K562 (cell line): ENCODE results near the gene MKNK1. TPM values are rescaled to one million over a fixed set of nuclear protein-coding genes. Genes with fewer than 3 reads are reported as not detected.
A peak's percentile ranks its signal among the peaks of the same experiment; 100 is the strongest.

Experiments used
- BCOR ChIP-seq: fragments of 450-650 bp; IDR thresholded peaks from 2 replicates; pipeline ENCODE4 v1.6.1; 2016
- CXXC5 ChIP-seq: fragments of 250-450 bp; sonication (Bioruptor Pico); IDR thresholded peaks from 2 replicates; pipeline ENCODE4 v1.8.0; 2022; ENCODE audit warnings: inconsistent platforms, mild to moderate bottlenecking, moderate library complexity
- ESRRA ChIP-seq: fragments of 450-650 bp; IDR thresholded peaks from 2 replicates; pipeline ENCODE4 v1.6.1; 2014; ENCODE audit warnings: low read depth, mild to moderate bottlenecking, moderate library complexity, borderline replicate concordance
- FOS ChIP-seq: IDR thresholded peaks from 3 replicates; pipeline ENCODE4 v1.6.1; 2011; ENCODE audit not compliant: insufficient read length; ENCODE audit errors: extremely low read depth
- HNRNPH1 ChIP-seq: fragments of 200-400 bp; formaldehyde crosslinking; optimal IDR thresholded peaks from 2 replicates; pipeline ENCODE3; 2017; ENCODE audit warnings: low read depth, mild to moderate bottlenecking, low read length, moderate library complexity
- MECOM ChIP-seq: fragments of 250-450 bp; sonication (Bioruptor Pico); IDR thresholded peaks from 2 replicates; pipeline ENCODE4 v1.8.0; 2022; ENCODE audit warnings: inconsistent platforms
- NFE2 ChIP-seq: IDR thresholded peaks from 2 replicates; pipeline ENCODE4 v1.6.1; 2014; ENCODE audit warnings: antibody characterized with exemption, low read depth
- RBM25 ChIP-seq: fragments of 200-400 bp; formaldehyde crosslinking; IDR thresholded peaks from 2 replicates; pipeline ENCODE4 v1.6.1; 2018; ENCODE audit warnings: low read length, low read depth, moderate library complexity; ENCODE audit not compliant: severe bottlenecking
- SAP30 ChIP-seq: fragments of 200-600 bp; sonication (generic); IDR thresholded peaks from 2 replicates; pipeline ENCODE4 v1.6.1; 2012; ENCODE audit warnings: borderline replicate concordance, low read depth, mild to moderate bottlenecking, moderate library complexity, low read length, control low read depth, inconsistent platforms; ENCODE audit not compliant: insufficient read depth, poor library complexity, severe bottlenecking
- SMARCA4 ChIP-seq: fragments of 450-650 bp; IDR thresholded peaks from 2 replicates; pipeline ENCODE4 v1.6.1; 2016
- SMARCE1 ChIP-seq: fragments of 450-650 bp; IDR thresholded peaks from 2 replicates; pipeline ENCODE4 v1.7.1; 2016; ENCODE audit warnings: mild to moderate bottlenecking
- SP1 ChIP-seq: sonication (generic); formaldehyde crosslinking; IDR thresholded peaks from 2 replicates; pipeline ENCODE4 v1.8.1; 2022; ENCODE audit warnings: mild to moderate bottlenecking, missing genetic modification reagents
- SPI1 ChIP-seq: IDR thresholded peaks from 2 replicates; pipeline ENCODE4 v1.6.1; 2011; ENCODE audit warnings: low read depth, low read length, control low read depth, borderline replicate concordance
- TCF7L2 ChIP-seq: fragments of 150-350 bp; IDR thresholded peaks from 2 replicates; pipeline ENCODE4 v1.6.1; 2016; ENCODE audit warnings: low read depth, mild to moderate bottlenecking, low read length, moderate library complexity
- ZBTB17 ChIP-seq: fragments of 450-650 bp; formaldehyde crosslinking; IDR thresholded peaks from 2 replicates; pipeline ENCODE4 v1.4.0; 2020; ENCODE audit warnings: mild to moderate bottlenecking
- ZNF134 ChIP-seq: fragments of 250-450 bp; sonication (Bioruptor Pico); conservative IDR thresholded peaks from 2 replicates; pipeline ENCODE4 v1.4.0; 2020
- ZNF197 ChIP-seq: fragments of 200-800 bp; sonication (Bioruptor generic); IDR thresholded peaks from 2 replicates; pipeline ENCODE4 v1.6.1; 2016; ENCODE audit warnings: low read depth, missing genetic modification characterization, missing compliant biosample characterization
- ZNF212 ChIP-seq: fragments of 450-650 bp; formaldehyde crosslinking; IDR thresholded peaks from 2 replicates; pipeline ENCODE4 v1.4.0; 2020; ENCODE audit warnings: mild to moderate bottlenecking
- polyA plus RNA-seq, 8 experiments: library from polyadenylated mRNA; depleted of rRNA in 4 of 8; stranded (reverse) in 5 of 8; unstranded in 3 of 8; fragments of >200 nt; fragmentation: Nextera tagmentation in 2 of 8; fragmentation: Illumina TruSeq in 1 of 8; extraction: Ambion mirVana in 2 of 8; extraction: Trizol in 1 of 8; gene quantifications; 2 replicates each; pipeline versions ENCODE4 v1.2.1 to v1.2.3, GENCODE V29; 2011 to 2014; ENCODE audit warnings: inconsistent platforms in 1 of 8, missing spikeins in 1 of 8
- total RNA-seq, 7 experiments: library from RNA; depleted of rRNA in 6 of 7; stranded (reverse); fragments of >200 nt in 6 of 7; fragmentation: Illumina TruSeq in 2 of 7; extraction: Trizol in 2 of 7; gene quantifications; 2 replicates each; pipeline versions ENCODE4 v1.2.1 to v1.2.3, GENCODE V29; 2011 to 2021; ENCODE audit warnings: low replicate concordance in 1 of 7
- TF ChIP-seq, protein P1 (sequence below): fragments of 250-450 bp; sonication (Bioruptor Pico); IDR thresholded peaks from 2 replicates; pipeline ENCODE4 v1.5.1; 2021; ENCODE audit warnings: mild to moderate bottlenecking
- TF ChIP-seq, protein P2 (sequence below): sonication (generic); formaldehyde crosslinking; IDR thresholded peaks from 2 replicates; pipeline ENCODE4 v1.8.0; 2023; ENCODE audit warnings: mild to moderate bottlenecking, missing genetic modification reagents
- TF ChIP-seq, protein P3 (sequence below): sonication (generic); formaldehyde crosslinking; IDR thresholded peaks from 2 replicates; pipeline ENCODE4 v1.8.0; 2022; ENCODE audit warnings: mild to moderate bottlenecking, missing genetic modification reagents

Gene MKNK1
- total and polyA plus RNA-seq, 9 of the 15 experiments (the other 6 are each of a cell fraction or from before 2014, with no cell fraction given), result 27.7 to 51.3 (median 43.7) TPM

DNA sequence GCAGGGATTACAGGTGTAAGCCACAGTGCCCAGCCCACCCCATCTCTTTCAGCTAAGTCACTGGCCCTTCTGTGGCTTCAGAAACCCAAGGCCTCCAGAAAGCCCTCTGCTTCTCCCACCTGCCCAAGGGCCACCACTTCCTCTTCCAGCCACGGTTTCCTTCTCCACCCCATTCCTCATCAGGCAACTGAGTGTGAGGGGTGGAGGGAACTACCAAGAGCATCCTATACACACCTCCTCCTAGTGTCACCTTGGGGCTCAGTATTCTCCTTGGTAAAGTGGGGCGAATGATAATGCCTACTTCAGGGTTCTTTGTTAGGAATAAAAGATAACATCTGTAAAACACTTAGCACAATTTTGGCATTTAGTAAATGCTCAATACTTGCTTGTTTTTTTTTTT lies 82.7 kb downstream of the MKNK1 start (continued):
- TF ChIP-seq, protein P1, sequence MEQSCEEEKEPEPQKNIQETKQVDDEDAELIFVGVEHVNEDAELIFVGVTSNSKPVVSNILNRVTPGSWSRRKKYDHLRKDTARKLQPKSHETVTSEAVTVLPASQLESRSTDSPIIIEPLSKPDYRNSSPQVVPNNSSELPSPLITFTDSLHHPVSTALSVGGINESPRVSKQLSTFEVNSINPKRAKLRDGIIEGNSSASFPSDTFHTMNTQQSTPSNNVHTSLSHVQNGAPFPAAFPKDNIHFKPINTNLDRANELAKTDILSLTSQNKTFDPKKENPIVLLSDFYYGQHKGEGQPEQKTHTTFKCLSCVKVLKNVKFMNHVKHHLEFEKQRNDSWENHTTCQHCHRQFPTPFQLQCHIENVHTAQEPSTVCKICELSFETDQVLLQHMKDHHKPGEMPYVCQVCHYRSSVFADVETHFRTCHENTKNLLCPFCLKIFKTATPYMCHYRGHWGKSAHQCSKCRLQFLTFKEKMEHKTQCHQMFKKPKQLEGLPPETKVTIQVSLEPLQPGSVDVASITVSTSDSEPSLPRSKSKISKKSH, result no peak
- no peak for TF ChIP-seq ZNF212
- TF ChIP-seq, protein P2, sequence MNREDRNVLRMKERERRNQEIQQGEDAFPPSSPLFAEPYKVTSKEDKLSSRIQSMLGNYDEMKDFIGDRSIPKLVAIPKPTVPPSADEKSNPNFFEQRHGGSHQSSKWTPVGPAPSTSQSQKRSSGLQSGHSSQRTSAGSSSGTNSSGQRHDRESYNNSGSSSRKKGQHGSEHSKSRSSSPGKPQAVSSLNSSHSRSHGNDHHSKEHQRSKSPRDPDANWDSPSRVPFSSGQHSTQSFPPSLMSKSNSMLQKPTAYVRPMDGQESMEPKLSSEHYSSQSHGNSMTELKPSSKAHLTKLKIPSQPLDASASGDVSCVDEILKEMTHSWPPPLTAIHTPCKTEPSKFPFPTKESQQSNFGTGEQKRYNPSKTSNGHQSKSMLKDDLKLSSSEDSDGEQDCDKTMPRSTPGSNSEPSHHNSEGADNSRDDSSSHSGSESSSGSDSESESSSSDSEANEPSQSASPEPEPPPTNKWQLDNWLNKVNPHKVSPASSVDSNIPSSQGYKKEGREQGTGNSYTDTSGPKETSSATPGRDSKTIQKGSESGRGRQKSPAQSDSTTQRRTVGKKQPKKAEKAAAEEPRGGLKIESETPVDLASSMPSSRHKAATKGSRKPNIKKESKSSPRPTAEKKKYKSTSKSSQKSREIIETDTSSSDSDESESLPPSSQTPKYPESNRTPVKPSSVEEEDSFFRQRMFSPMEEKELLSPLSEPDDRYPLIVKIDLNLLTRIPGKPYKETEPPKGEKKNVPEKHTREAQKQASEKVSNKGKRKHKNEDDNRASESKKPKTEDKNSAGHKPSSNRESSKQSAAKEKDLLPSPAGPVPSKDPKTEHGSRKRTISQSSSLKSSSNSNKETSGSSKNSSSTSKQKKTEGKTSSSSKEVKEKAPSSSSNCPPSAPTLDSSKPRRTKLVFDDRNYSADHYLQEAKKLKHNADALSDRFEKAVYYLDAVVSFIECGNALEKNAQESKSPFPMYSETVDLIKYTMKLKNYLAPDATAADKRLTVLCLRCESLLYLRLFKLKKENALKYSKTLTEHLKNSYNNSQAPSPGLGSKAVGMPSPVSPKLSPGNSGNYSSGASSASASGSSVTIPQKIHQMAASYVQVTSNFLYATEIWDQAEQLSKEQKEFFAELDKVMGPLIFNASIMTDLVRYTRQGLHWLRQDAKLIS, result no peak
- peak; percentile 43; the same call in 1 of the 2 replicates for TF ChIP-seq ZNF134 (CRISPR knock-in tag)
- TF ChIP-seq, protein P3, sequence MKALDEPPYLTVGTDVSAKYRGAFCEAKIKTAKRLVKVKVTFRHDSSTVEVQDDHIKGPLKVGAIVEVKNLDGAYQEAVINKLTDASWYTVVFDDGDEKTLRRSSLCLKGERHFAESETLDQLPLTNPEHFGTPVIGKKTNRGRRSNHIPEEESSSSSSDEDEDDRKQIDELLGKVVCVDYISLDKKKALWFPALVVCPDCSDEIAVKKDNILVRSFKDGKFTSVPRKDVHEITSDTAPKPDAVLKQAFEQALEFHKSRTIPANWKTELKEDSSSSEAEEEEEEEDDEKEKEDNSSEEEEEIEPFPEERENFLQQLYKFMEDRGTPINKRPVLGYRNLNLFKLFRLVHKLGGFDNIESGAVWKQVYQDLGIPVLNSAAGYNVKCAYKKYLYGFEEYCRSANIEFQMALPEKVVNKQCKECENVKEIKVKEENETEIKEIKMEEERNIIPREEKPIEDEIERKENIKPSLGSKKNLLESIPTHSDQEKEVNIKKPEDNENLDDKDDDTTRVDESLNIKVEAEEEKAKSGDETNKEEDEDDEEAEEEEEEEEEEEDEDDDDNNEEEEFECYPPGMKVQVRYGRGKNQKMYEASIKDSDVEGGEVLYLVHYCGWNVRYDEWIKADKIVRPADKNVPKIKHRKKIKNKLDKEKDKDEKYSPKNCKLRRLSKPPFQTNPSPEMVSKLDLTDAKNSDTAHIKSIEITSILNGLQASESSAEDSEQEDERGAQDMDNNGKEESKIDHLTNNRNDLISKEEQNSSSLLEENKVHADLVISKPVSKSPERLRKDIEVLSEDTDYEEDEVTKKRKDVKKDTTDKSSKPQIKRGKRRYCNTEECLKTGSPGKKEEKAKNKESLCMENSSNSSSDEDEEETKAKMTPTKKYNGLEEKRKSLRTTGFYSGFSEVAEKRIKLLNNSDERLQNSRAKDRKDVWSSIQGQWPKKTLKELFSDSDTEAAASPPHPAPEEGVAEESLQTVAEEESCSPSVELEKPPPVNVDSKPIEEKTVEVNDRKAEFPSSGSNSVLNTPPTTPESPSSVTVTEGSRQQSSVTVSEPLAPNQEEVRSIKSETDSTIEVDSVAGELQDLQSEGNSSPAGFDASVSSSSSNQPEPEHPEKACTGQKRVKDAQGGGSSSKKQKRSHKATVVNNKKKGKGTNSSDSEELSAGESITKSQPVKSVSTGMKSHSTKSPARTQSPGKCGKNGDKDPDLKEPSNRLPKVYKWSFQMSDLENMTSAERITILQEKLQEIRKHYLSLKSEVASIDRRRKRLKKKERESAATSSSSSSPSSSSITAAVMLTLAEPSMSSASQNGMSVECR, result no peak
- 0 out of 2 replicates have a peak, but pooled peaks have one; percentile 8 for TF ChIP-seq BCOR
- no peak for TF ChIP-seq SP1 (CRISPR knock-in tag)
- no peak; the same call in 1 of the 2 replicates for TF ChIP-seq CXXC5 (CRISPR knock-in tag)
- TF ChIP-seq NFE2, result 0 out of 2 replicates have a peak, but pooled peaks have one; percentile 8
- TF ChIP-seq SMARCE1, result 0 out of 2 replicates have a peak, but pooled peaks have one; percentile 36
- TF ChIP-seq SAP30, result no peak
- TF ChIP-seq ESRRA, result peak; percentile 99
- no peak for TF ChIP-seq TCF7L2
- no peak for TF ChIP-seq ZBTB17 (CRISPR knock-in tag)
- TF ChIP-seq SPI1, result peak; percentile 96
- TF ChIP-seq RBM25, result peak; percentile 10
- TF ChIP-seq HNRNPH1, result no peak
- TF ChIP-seq FOS, result no peak
- TF ChIP-seq MECOM (CRISPR knock-in tag), result peak; percentile 57; the same call in 1 of the 2 replicates
- 0 out of 2 replicates have a peak, but pooled peaks have one; percentile 23 for TF ChIP-seq SMARCA4
- TF ChIP-seq ZNF197 (CRISPR knock-in tag), result no peak
